ENCODE data around the gene MAD1L1.

MAD1L1 gene

GRCh38 chr7:1906988-1907745 is 325.6 kb downstream of the MAD1L1 start:
- CTCF ChIA-PET: interaction anchor here (0.5 kb wide), 1 partner anchor 94 kb away, joined by 4 read pairs; no protein-coding TSS in a partner anchor

GRCh38 chr7:1906087-1906830 is 326.5 kb downstream of the MAD1L1 start:
- DNase-seq (ENCODE audit: low spot score): no peak
- ChIA-PET CTCF (interaction anchor here (0.5 kb wide), 1 partner anchor 94 kb away, joined by 4 read pairs; no protein-coding TSS in a partner anchor), POLR2A (ENCODE audit: low non-redundant PET) (no interaction called here)
- H3K27ac ChIP-seq: no peak overlapping the region
- TF ChIP-seq CTCF (conservative IDR thresholded peaks at IDR 0.05; ENCODE audit: low read depth): no peak

More at GRCh38 chr7:1906988-1907745, 325.6 kb downstream of the MAD1L1 start:
- no peak for TF ChIP-seq CTCF (conservative IDR thresholded peaks at IDR 0.05; ENCODE audit: low read depth)
- DNase-seq (ENCODE audit: low spot score): no peak
- no peak overlapping the region for H3K27ac ChIP-seq
- POLR2A ChIA-PET (ENCODE audit: low non-redundant PET): no interaction called here

- no peak for DNase-seq (ENCODE audit: low spot score)
- POLR2A ChIA-PET (ENCODE audit: low non-redundant PET): no interaction called here
- H3K27ac ChIP-seq: no peak overlapping the region
- CTCF ChIA-PET: no interaction called here
- TF ChIP-seq CTCF (conservative IDR thresholded peaks at IDR 0.05; ENCODE audit: low read depth): no peak
Measured at GRCh38 chr7:1902231-1902855, 330.4 kb downstream of the MAD1L1 start.

GRCh38 chr7:1901431-1902210 is 331.1 kb downstream of the MAD1L1 start:
- H3K27ac ChIP-seq: no peak overlapping the region
- no peak for TF ChIP-seq CTCF (conservative IDR thresholded peaks at IDR 0.05; ENCODE audit: low read depth)
- ChIA-PET CTCF (no interaction called here), POLR2A (ENCODE audit: low non-redundant PET) (no interaction called here)
- DNase-seq (ENCODE audit: low spot score): no peak

- CTCF ChIA-PET: no interaction called here
- POLR2A ChIA-PET (ENCODE audit: low non-redundant PET): no interaction called here
- DNase-seq (ENCODE audit: low spot score): no peak
- TF ChIP-seq CTCF (conservative IDR thresholded peaks at IDR 0.05; ENCODE audit: low read depth): no peak
- H3K27ac ChIP-seq: no peak overlapping the region
Measured at GRCh38 chr7:1900847-1901246, 331.9 kb downstream of the MAD1L1 start.

All from RWPE1 (cell line).